Measurements from ENCODE around the gene DFFB. TPM values are rescaled to one million over a fixed set of nuclear protein-coding genes. Genes with fewer than 3 reads are reported as not detected.

The DFFB gene
- total RNA-seq, 1 donor from 2014 or later: 11.3 TPM

DNA sequence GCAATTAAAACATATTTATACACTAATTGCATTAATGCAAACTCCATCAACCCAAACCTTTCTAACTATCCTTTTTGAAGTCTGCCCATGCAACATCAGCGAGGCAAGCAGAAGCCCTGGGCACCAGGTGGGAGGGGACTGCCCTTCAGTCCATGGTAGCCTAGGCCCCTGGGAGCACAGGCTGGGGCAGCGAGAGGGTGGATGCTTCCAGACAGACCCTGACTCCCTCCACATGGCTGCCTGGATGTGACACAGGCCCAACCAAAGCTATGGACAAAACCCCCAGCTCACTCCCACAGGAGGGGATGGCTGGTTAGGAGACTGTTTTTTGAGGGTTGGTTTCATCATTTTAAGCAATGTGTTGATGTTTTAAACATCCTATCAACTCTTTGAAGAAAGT lies 43.2 kb upstream of the DFFB start:
- H3K4me1 Mint-ChIP-seq: no peaks in the 10 kb centered on the region
- no peak for DNase-seq (ENCODE audit: low read depth, low spot score)
- H3K4me3 Mint-ChIP-seq: no peak overlapping the region
- H3K9me3 Mint-ChIP-seq: no peaks in the 10 kb centered on the region
- no peaks in the 10 kb centered on the region for H3K36me3 Mint-ChIP-seq (ENCODE audit: low read depth)
- peaks cover 8% of the 10 kb centered on the region for H3K27me3 Mint-ChIP-seq (ENCODE audit: low read depth)
- TF ChIP-seq CTCF (conservative IDR thresholded peaks at IDR 0.05): no peak
- H3K27ac Mint-ChIP-seq (ENCODE audit: unreplicated experiment): no peak overlapping the region

- no peak for TF ChIP-seq CTCF (conservative IDR thresholded peaks at IDR 0.05)
- Mint-ChIP-seq H3K27ac (ENCODE audit: unreplicated experiment) (no peak overlapping the region), H3K27me3 (ENCODE audit: low read depth) (peaks cover 7% of the 10 kb centered on the region), H3K36me3 (ENCODE audit: low read depth) (no peaks in the 10 kb centered on the region), H3K9me3 (no peaks in the 10 kb centered on the region), H3K4me1 (no peaks in the 10 kb centered on the region), H3K4me3 (no peak overlapping the region)
- no peak for DNase-seq (ENCODE audit: low read depth, low spot score)
Observed at GRCh38 chr1:3814771-3815561, 42.3 kb upstream of the DFFB start.

DNA sequence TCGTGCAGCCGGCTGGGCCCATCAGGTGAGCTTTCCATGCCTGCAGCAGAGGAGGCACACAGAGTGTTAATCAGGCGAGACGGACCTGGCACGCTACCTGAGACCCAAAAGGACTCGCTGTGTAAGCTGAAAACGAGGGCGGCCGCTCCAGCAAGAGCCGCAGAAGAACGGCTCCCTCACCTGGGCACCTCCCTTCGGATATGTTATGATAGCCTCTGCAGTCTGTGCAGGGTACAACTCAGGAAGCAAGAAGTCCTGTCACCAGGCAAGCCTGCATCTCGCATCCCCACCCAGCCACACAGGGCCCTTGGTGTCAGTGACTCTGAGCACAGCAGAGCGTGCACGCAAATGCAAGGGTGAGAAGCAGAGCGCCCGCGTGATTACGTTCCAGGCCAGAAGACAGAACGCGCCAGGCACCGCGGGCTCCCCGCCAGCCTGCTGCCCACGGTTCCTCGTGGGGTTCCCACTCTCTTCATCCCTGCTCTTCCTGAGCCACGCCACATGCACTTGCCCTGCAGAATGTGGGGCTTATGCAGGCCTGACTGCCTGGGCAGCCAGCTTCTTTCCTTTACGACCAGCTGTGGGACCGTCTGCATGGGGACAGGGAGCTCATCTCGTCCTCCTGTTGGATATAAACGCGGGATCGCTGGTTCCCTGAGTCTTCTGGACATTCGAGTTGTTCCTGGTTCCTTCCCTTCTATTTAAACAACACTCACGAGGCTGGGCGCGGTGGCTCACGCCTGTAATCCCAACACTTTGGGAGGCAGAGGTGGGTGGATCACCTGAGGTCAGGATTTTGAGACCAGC lies 40.7 kb upstream of the DFFB start:
- Mint-ChIP-seq H3K36me3 (ENCODE audit: low read depth) (no peaks in the 10 kb centered on the region), H3K9me3 (no peaks in the 10 kb centered on the region), H3K4me3 (no peak overlapping the region), H3K27ac (ENCODE audit: unreplicated experiment) (no peak overlapping the region), H3K4me1 (no peaks in the 10 kb centered on the region), H3K27me3 (ENCODE audit: low read depth) (peaks cover under 1% of the 10 kb centered on the region)
- TF ChIP-seq CTCF (conservative IDR thresholded peaks at IDR 0.05): no peak
- DNase-seq (ENCODE audit: low read depth, low spot score): no peak

DNA sequence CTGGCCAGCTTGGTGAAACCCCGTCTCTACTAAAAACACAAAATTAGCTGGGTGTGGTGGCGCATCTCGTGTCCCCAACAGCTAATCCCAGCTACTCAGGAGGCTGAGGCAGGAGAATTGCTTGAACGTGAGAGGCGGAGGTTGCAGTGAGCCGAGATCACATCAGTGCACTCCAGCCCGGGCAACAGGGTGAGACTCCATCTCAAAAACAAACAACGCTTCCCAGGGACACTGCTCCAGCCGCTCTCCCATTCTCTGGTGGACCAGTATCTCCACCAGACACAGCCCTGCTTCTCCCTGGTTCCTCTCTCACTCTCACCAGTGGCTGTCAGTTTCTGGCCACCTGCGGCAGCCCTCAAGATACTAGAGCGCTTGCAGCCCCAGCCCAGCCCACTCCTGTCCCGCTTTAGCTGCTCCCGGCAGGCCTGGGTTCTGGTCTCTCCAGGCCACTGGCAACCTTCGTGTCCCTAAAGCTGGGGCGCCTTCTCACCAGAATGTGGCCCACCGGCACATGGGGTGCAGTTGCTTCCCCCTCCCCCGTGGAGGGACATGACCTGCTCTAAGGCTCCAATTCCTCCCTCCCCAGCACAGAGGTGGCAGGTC lies 40.0 kb upstream of the DFFB start:
- no peak overlapping the region for H3K4me3 Mint-ChIP-seq
- no peaks in the 10 kb centered on the region for H3K36me3 Mint-ChIP-seq (ENCODE audit: low read depth)
- no peaks in the 10 kb centered on the region for H3K9me3 Mint-ChIP-seq
- no peak for DNase-seq (ENCODE audit: low read depth, low spot score)
- no peak overlapping the region for H3K27ac Mint-ChIP-seq (ENCODE audit: unreplicated experiment)
- H3K4me1 Mint-ChIP-seq: no peaks in the 10 kb centered on the region
- no peaks in the 10 kb centered on the region for H3K27me3 Mint-ChIP-seq (ENCODE audit: low read depth)
- TF ChIP-seq CTCF (conservative IDR thresholded peaks at IDR 0.05): no peak

DNA sequence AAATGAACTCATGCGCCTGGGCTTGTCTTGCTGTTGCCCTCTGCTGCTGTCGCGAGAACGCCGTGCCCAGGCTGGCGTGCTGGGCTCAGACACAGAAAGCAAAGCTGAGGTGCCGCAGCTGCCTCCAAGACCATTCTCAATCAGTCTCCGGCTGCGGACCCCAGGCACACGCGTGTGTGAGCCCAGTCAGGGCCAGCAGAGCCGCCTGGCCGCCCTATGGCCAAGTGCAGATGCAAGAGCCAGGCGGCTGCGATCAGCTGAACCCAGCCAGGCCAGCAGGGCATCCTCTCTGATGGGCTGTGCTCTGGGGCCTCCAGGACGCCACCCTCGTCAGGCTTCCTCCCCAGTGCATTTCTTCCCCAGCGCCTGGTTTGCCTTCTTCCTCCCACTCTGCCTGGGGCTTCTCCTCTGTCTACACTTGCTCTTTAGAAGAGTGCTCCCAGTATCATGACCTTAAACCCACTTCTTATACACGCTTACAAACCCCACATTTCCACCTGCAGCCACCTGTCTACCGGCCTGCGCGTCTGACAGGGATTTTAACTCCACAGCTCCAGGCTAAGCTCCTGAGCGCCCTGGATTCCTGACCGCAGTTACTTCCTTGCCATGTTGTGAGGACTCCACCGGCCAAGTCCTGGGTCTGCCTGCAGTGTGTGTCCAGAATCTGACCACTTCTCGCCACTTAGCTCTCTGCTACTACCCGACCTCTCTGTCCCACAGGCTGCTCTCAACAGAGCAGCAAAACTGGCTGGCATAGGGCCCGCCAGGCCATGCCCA lies 39.3 kb upstream of the DFFB start:
- Mint-ChIP-seq H3K9me3 (no peaks in the 10 kb centered on the region), H3K4me3 (no peak overlapping the region), H3K27ac (ENCODE audit: unreplicated experiment) (no peak overlapping the region), H3K27me3 (ENCODE audit: low read depth) (no peaks in the 10 kb centered on the region), H3K4me1 (no peaks in the 10 kb centered on the region), H3K36me3 (ENCODE audit: low read depth) (no peaks in the 10 kb centered on the region)
- no peak for TF ChIP-seq CTCF (conservative IDR thresholded peaks at IDR 0.05)
- DNase-seq (ENCODE audit: low read depth, low spot score): no peak

Data from neural crest cell (in vitro differentiated cells).